Fibroblast of skin of right quadriceps (primary cell): ENCODE data around the gene LHFPL2.

Experiments
- DNase-seq: peaks from one replicate; pipeline ENCODE4 v3.0.0-alpha.2; 2013

Gene LHFPL2

DNA sequence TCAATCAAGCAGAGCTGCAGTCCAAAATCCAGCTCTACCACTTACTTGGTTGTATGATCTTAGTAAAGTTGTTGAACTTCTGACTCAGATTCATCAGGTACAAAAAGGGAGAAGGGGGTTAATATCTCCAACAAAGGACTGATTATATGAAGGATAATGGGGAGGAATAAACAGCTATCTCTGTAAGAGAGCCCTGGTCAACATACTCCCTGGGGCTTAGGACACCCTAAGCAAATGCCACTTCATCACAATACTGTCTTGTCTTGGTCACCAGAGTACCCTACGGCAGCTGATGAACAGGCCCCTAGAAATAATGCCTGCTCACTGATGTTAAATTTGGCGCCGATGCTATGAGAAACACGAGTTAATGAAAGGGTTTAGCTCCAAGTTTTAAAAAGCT is 34.8 kb downstream of the LHFPL2 start:
- DNase-seq, result no peak

GRCh38 chr5:78613151-78613533 is 35.4 kb downstream of the LHFPL2 start:
- no peak for DNase-seq

- no peak for DNase-seq
Observed at GRCh38 chr5:78612227-78613150, 36.1 kb downstream of the LHFPL2 start.

- DNase-seq, result peak; percentile 48
Observed at GRCh38 chr5:78611126-78611605, 37.4 kb downstream of the LHFPL2 start.

GRCh38 chr5:78610636-78611035 is 37.9 kb downstream of the LHFPL2 start:
- DNase-seq, result no peak

DNA sequence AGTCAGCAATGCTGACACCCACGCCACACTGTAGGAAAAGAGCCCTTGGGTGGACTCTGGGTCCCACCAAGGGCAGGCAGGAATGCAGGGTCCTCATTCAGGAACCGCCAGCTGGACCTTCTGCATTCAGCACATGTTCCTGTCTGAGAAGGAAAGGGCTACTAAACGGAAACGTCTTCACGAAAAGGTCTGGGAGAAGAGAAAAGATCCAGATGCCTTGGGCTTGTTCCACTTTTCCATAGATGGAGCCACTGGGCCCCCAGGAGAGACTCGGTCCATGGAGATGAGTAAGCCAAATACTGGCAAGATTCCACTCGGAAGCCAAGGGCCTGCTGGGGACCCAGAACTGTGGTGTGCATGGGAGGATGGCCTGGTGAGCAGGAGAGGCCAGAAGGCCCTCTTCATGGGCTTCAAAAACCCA is 38.4 kb downstream of the LHFPL2 start:
- peak; percentile 73 for DNase-seq

DNA sequence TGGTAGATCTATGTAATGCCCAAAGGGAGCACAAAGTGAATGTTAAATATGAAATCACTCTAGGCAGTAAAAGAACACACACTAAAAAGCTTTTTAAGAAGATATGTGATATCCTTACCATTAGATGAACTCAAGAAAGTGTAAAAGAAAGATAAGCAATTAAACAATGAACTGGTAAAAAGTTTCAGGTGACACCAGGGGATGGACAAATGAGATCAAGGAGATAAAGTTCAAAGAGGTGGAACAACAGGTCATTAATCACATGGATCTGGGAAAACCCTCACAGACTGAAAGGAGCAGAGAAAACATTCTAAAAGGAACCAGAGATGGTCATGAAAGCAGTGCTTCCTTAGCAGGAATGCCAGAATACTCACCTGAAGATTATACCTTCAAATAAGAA is 40.7 kb downstream of the LHFPL2 start:
- DNase-seq, result no peak

- no peak for DNase-seq
Observed at GRCh38 chr5:78606241-78606640, 42.3 kb downstream of the LHFPL2 start.

DNA sequence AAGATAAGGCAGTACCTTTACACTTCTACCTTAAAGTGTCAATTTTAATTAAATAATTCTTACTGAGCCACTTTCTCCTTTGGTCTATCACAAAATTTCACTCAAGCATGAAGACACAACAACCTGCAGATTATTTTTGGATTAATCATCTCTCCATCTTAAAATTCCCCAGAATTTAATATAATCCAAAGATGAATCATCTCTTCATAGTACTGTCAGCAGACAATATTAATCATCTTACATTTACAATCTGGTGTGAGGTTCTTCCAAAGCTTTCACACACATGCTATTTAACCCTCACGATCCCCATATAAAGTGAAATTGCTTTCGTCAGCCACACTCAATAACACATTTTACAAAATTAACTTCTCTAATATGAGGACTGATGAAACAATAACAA is 43.0 kb downstream of the LHFPL2 start:
- DNase-seq, result peak; percentile 62

DNA sequence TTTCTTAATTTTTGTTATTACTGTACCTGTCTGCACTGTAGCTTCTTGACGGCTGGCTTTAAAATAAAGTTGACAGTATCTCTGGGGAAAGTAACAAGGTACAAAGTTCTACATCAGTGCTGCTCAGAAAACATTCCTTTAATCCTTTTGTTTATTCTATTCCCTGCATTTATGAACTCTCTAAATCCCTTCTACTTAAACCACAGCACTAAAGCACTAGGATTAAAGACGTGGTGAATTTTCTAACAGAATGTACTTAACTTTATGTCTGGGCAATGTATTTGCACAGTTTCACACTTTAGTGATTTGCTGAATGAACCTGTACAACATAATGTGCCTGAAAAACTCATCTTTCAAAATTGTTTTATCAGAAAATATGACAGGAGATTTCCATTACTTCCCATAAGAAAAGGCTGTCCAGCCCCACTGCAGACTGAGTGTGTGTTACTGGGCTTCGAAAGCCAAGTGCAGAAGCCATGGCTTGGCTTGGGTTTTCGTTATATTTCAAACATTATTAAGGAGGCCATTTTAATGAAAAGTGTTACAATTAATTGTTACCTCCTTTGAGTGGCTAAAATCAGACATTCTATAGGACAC is 43.8 kb downstream of the LHFPL2 start:
- DNase-seq, result no peak

DNA sequence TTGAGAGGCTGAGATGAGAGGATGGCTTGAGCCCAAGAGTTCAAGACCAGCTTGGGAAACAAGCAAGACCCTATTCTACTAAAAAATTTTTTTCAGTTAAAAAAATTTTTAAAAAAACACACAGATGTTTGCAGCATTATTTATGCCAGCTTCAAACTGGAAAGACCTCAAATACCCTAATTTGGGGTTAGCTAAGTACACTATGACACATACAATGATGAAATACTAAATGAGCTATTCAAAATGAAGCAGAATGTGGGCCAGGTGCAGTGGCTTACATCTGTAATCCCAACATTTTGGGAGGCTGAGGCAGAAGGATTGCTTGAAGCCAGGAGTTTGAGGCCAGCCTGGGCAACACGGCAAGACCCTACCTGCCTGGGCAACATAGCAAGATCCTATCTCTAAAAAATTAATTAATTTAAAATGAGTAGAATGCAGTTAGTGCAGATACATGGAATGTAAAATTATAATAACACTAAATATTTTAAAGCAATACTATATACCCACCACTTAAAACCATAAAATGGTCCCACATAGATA is 44.9 kb downstream of the LHFPL2 start:
- DNase-seq, result no peak

DNA sequence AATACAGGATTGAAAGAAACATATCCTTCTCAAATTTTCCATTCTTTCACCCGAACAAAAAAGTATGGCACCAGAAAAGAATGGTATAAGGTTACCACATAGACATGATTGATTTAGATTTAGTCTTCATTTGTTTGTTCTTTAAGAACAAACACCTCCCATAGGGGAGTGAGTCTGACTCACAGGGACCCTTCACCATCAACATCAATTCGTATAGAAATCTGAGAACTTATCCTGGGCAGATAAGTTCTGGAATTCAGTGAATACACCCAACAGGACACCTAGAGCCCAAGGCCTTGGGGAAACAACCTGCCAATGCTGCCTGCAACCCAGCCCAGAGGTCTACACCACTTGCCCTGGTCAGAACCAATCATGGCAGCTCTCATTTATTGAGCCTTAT is 46.2 kb downstream of the LHFPL2 start:
- no peak for DNase-seq

- peak; percentile 65 for DNase-seq
Observed at GRCh38 chr5:78601559-78602314, 46.8 kb downstream of the LHFPL2 start.

DNA sequence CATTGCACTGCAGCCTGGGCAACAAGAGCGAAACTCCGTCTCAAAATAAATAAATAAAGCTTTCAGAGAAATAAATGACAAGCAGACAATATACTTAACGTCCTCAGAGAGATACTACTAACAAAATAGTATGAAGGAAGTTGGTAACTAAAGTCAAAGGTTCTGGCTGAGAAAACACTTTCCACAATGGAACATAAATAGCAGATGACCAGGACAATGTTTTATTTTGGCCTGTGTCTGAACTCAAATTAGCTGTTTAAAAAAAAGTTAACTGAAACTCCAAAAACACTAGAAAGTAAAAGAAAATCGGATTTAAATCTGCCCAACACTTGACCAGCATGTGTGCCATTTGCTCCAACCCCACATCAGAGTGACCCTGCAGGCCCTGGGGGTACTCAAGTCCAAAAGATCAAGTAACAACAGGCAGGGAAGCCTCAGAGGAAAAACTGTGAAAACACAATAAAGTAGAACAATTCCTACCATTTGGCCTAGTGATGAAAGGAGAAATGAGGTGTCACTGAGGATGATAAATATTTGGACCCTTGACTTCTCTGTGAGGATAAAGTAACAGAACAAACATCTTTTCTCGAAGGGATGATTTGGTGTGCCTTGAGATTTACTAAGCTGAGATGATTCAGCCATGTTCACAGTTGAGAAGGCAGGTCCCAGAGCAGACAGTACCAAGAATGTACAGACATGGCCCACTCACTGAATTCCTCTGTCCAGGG is 47.7 kb downstream of the LHFPL2 start:
- DNase-seq, result peak; percentile 81

- DNase-seq, result no peak
Observed at GRCh38 chr5:78598973-78599372, 49.6 kb downstream of the LHFPL2 start.

- DNase-seq, result peak; percentile 74
Observed at GRCh38 chr5:78597974-78598371, 50.6 kb downstream of the LHFPL2 start.

GRCh38 chr5:78597068-78597973 is 51.3 kb downstream of the LHFPL2 start:
- DNase-seq, result peak; percentile 76

- DNase-seq, result no peak
Observed at GRCh38 chr5:78595458-78595921, 53.1 kb downstream of the LHFPL2 start.

DNA sequence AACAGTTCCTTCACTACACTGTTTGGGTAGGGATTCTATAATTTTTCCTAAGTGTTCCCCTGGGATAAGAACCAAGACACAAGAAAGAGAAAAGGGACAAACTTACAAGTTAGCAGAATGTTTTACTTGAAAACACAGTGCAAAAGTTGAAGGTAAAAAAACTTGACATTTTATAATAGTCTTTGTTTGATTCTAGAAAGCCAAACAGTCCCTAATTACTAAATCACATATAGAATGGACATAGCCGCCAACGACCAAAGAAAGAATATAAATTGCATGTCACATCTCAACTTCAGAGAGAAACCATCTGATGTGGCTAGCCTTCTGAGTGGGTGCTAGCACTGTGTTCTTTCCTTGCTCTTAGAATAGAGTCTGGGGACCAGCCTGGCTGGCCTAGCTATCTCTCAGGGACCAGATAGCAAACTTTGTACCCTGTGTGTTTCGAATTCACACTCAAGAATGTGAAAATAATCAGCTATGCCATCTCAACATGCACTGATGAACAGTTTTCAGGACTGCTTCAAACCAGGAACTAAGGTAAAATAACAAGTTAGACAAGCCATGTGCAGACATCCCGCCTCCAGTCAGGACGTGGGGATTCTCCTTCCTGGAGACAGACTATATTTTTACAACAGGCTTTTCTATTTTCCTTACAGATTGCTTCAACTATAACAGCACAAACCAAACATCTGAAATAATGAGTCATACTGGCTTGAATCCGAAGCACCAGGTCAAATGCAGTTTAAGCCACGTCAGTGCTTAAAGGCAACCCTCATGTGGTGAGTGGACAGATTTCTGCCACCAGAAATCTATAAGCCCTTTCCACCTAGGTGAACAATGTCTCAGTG is 53.7 kb downstream of the LHFPL2 start:
- DNase-seq, result peak; percentile 96

GRCh38 chr5:78594021-78594420 is 54.6 kb downstream of the LHFPL2 start:
- DNase-seq, result no peak
